Ovary (tissue), 9 donors: Measurements from ENCODE around the gene CYB5A. TPM values are rescaled to one million over a fixed set of nuclear protein-coding genes. Genes with fewer than 3 reads are reported as not detected.

Experiments used
- DNase-seq, 5 donors: peaks; one replicate each; pipeline ENCODE4 v3.0.0-alpha.2; 2019 to 2020
- H3K27ac ChIP-seq, 2 donors: fragments of 200-600 bp; one replicate each; pipeline versions ENCODE4 v1.5.1 to v1.8.0; 2019 to 2022
- H3K27me3 ChIP-seq: fragments of 200-600 bp; one replicate; pipeline ENCODE4 v1.8.0; 2022
- H3K36me3 ChIP-seq: fragments of 200-600 bp; sonication (generic); one replicate; pipeline ENCODE4 v1.5.1; 2019
- H3K4me1 ChIP-seq: one replicate; pipeline ENCODE4 v1.8.1; 2013; ENCODE audit warnings: mild to moderate bottlenecking, moderate library complexity; ENCODE audit not compliant: insufficient read depth
- H3K4me3 ChIP-seq: fragments of 200-600 bp; sonication (generic); one replicate; pipeline ENCODE4 v1.5.1; 2017
- H3K9me3 ChIP-seq, 2 donors: fragments of 200-600 bp in 1 of 2; sonication (generic) in 1 of 2; one replicate each; pipeline versions ENCODE4 v1.5.1 to v1.8.1; 2013 to 2019; ENCODE audit warnings: mild to moderate bottlenecking in 1 of 2, moderate library complexity in 1 of 2
- EP300 ChIP-seq: sonication (generic); formaldehyde crosslinking; IDR thresholded peaks from one replicate; pipeline ENCODE4 v1.6.1; 2017; ENCODE audit warnings: antibody characterized with exemption
- POLR2A ChIP-seq: fragments of 450-650 bp; IDR thresholded peaks from one replicate; pipeline ENCODE4 v1.6.1; 2017; ENCODE audit warnings: antibody characterized with exemption, mild to moderate bottlenecking, moderate library complexity
- WGBS, 3 donors: extraction: QIAGEN DNeasy Blood & Tissue Kit in 1 of 3; methylation state at CpG; one replicate each; pipeline versions ENCODE4 v1.1.5 to v1.1.7; 2013 to 2017; 5-methylcytosine and 5-hydroxymethylcytosine counted together
- intact Hi-C, 4 donors: fragments of 100-400 bp; cut with DNase I; formaldehyde crosslinking; loops; one replicate each; pipeline versions ENCODE4 v1.11.0 to v1.15.1; 2022 to 2023
- polyA plus RNA-seq, 2 donors: library from polyadenylated mRNA; stranded (reverse); fragments of 200-250 nt in 1 of 2; fragments of 350-450 nt in 1 of 2; fragmentation: Illumina TruSeq in 1 of 2; extraction: RNeasy Lipid Tissue Mini Kit (QIAGEN cat#74804) in 1 of 2; gene quantifications; one replicate each; pipeline ENCODE4 v1.2.3, GENCODE V29; 2013 to 2014
- total RNA-seq, 7 donors: library from RNA; depleted of rRNA in 2 of 7; stranded (reverse); fragments of >200 nt in 2 of 7; fragmentation: NEBNext Ultra II Directional in 3 of 7; extraction: Animal tissue kit (Norgen Biotek cat#: 25700) in 3 of 7; gene quantifications; one replicate each; pipeline versions ENCODE4 v1.1.0 to v1.2.4, GENCODE V29; 2016 to 2023
- TF ChIP-seq, protein P1 (sequence below), 3 donors: fragments of 450-650 bp in 2 of 3; fragments of 200-600 bp in 1 of 3; IDR thresholded peaks; one replicate each; pipeline versions ENCODE4 v1.5.1 to v1.8.0; 2016 to 2022; ENCODE audit warnings: antibody characterized with exemption in 3 of 3, mild to moderate bottlenecking in 1 of 3
- donor health status: DM: no; HTN: no; CAD: no; lungs with moderate emphysema.
- donor health status: DM: no; HTN: no; CAD: no.
- donor health status: Bipolar disorder and iron deficiency.
- donor health status: DM: yes; HTN: yes; CAD: no.
- donor health status: DM: no; HTN: no; CAD: no.
- donor health status: DM: yes; HTN: yes; CAD: no.

CYB5A gene
- total and polyA plus RNA-seq, 9 donors = 158 to 454 (median 293) TPM

DNA sequence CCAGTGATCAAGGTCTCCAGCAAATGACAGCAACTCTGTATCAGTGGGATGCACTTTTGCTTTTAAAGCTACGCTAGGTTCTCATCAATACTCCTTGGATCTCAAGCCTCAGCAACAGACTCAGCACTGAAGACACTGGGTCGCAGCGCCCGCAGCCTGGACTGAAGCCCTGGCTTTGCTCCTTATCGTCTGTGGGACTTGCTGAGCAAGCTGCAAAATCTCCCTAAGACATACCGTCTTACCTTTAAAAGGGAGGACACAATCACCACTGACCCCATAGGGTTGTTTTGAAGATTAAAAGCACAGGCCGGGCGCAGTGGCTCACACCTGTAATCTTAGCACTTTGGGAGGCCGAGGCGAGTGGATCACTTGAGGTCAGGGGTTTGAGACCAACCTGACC is 8.1 kb downstream of the CYB5A start:
- intact Hi-C loops = loop anchor here in 1 of 4 donors (10.0 kb wide), 1 partner anchor 49 kb away; no protein-coding TSS in a partner anchor
- H3K27me3 ChIP-seq = no peaks in the 10 kb centered on the region
- H3K4me1 ChIP-seq = peaks cover 27% of the 10 kb centered on the region
- WGBS, 3 donors = 26 to 32% (median 30%) methylated on average over 10 of the region's 10 CpGs
- no peak for DNase-seq
- no peaks in the 10 kb centered on the region for H3K36me3 ChIP-seq
- TF ChIP-seq, protein P1, sequence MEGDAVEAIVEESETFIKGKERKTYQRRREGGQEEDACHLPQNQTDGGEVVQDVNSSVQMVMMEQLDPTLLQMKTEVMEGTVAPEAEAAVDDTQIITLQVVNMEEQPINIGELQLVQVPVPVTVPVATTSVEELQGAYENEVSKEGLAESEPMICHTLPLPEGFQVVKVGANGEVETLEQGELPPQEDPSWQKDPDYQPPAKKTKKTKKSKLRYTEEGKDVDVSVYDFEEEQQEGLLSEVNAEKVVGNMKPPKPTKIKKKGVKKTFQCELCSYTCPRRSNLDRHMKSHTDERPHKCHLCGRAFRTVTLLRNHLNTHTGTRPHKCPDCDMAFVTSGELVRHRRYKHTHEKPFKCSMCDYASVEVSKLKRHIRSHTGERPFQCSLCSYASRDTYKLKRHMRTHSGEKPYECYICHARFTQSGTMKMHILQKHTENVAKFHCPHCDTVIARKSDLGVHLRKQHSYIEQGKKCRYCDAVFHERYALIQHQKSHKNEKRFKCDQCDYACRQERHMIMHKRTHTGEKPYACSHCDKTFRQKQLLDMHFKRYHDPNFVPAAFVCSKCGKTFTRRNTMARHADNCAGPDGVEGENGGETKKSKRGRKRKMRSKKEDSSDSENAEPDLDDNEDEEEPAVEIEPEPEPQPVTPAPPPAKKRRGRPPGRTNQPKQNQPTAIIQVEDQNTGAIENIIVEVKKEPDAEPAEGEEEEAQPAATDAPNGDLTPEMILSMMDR (IDR thresholded peaks at IDR 0.05) = no peak
- TF ChIP-seq POLR2A = no peak
- TF ChIP-seq EP300 = no peak
- no peak overlapping the region for H3K4me3 ChIP-seq
- no peaks in the 10 kb centered on the region for H3K9me3 ChIP-seq
- peak overlapping the region in 1 of 2 donors; percentile 5 for H3K27ac ChIP-seq

DNA sequence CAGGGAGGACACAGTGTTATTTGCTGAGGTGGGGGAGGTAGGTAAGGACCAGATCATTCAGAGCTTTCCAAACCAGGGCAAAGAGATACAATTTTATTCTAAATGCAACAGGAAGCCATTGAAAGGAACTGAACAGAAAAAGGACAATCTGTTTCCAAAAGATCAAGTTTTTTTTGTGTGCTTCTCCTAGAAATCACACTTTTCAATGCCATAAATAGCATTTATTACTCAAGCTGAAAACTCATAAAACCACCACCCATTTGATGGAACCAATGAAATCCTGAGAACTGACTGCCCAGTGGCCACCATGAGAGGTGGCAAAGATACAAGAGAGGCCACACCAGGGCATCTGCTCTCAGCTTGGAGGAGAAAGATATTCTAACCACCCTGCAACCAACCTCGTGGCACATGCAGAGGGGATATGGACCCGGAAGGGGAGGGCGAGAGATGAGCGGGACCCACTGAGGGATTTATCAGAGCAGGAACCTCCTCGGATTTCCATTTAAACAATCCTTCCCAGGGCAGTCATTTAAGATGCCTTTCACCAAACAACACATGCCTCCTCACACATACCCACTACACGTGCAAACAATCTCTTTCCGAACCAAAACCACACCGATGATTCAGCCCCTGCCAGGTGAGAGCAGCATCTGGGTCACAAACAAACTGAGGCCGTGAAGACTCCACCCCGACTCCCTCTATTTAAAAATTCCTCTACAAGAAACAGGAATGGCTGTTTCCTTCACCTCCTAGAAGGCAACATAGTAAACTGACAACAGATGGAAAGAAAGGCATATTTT is 8.8 kb downstream of the CYB5A start:
- Histone ChIP-seq H3K4me3 (no peak overlapping the region), H3K27ac (peak overlapping the region in 1 of 2 donors; percentile 5), H3K4me1 (peaks cover 25% of the 10 kb centered on the region), H3K27me3 (no peaks in the 10 kb centered on the region), H3K9me3 (no peaks in the 10 kb centered on the region), H3K36me3 (no peaks in the 10 kb centered on the region)
- 44 to 62% (median 46%) methylated on average over 10 of the region's 10 CpGs for WGBS, 3 donors
- intact Hi-C loops = loop anchor here in 1 of 4 donors (10.0 kb wide), 1 partner anchor 48 kb away; no protein-coding TSS in a partner anchor
- TF ChIP-seq POLR2A (no peak), EP300 (no peak)
- TF ChIP-seq, protein P1 (IDR thresholded peaks at IDR 0.05) = no peak
- no peak for DNase-seq

DNA sequence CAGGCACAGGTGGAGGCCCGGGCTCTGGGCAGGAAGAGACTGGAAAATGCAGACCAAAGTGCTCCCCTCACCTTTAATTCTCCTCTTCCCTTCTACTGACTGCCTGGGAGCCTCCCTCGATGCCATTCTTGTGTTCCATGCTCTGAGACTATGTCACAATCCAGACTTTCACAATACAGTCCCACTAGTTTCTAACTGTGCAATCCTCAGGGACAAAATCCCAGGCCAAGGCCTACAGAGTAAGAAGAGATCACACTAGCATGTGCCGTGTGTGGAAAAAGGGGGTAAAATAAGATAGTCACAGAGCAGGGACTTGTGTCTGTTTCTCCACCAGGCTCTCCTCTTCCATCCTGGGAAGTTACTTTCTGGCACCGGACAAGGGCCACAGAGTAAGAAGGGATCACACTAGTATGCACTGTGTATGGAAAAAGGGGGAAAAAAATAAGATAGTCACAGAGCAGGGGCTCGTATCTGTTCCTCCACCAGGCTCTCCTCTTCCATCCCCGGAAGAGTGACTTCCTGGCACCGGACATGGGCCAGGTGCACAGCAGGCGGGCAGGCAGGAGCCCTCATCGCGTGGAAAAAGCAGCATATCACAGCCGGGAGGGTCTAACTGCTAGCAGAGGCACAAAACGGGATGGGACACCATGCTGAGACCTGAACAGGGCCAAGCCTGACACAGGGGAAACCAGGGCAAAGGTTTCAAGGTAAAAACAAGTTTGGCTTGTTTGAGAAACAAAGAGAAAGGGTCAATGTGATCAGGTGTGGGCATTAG is 9.6 kb downstream of the CYB5A start:
- Histone ChIP-seq H3K9me3 (no peaks in the 10 kb centered on the region), H3K27ac (no peak overlapping the region), H3K4me1 (peaks cover 28% of the 10 kb centered on the region), H3K4me3 (no peak overlapping the region), H3K27me3 (no peaks in the 10 kb centered on the region), H3K36me3 (no peaks in the 10 kb centered on the region)
- 71 to 82% (median 79%) methylated on average over 12 of the region's 12 CpGs for WGBS, 3 donors
- intact Hi-C loops = loop anchor here in 1 of 4 donors (10.0 kb wide), 1 partner anchor 47 kb away; no protein-coding TSS in a partner anchor
- no peak for DNase-seq
- TF ChIP-seq, protein P1 (IDR thresholded peaks at IDR 0.05) = no peak
- no peak for TF ChIP-seq POLR2A
- TF ChIP-seq EP300 = no peak
